GM18519 (cell line): ENCODE measurements around the gene DIP2C.
"Not testable (repeated sequence)": the region's sequence is repeated elsewhere in the genome, so short reads cannot be mapped to it uniquely, and the experiment has no call there.

Source experiments
- ATAC-seq: cut with Tn5 transposase; IDR thresholded peaks from one replicate; pipeline ENCODE4 v1.9.1; 2021; ENCODE audit warnings: mild to moderate bottlenecking, moderate library complexity; ENCODE audit not compliant: unreplicated experiment, low FRiP score

DIP2C gene

DNA sequence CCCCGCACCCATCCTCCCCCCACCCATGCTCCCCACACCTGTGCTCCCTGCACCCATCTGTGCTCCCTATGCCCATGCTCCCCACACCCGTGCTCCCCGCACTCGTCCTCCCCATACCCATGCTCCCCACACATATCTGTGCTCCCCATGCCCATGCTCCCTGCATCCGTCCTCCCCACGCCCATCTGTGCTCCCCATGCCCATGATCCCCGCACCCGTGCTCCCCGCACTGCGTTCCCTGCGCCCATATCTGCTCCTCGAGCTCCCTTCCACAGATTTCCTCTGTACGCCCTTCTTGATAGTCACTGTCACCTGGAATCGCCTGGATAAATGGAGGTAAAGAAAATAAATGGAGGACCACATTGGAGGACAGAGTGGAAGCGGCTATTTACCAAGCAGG lies 9.9 kb downstream of the DIP2C start:
- ATAC-seq: no peak

DNA sequence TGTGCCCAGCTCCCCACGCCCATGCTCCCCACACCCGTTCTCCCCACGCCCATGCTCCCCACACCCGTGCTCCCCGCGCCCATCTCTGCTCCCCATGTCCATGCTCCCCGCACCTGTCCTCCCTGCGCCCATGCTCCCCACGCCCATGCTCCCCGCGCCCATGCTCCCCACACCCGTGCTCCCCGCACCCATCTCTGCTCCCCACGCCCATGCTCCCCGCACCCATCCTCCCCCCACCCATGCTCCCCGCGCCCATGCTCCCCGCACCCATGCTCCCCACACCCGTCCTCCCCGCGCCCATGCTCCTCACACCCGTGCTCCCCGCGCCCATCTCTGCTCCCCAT lies 10.8 kb downstream of the DIP2C start:
- not testable (repeated sequence) for ATAC-seq

DNA sequence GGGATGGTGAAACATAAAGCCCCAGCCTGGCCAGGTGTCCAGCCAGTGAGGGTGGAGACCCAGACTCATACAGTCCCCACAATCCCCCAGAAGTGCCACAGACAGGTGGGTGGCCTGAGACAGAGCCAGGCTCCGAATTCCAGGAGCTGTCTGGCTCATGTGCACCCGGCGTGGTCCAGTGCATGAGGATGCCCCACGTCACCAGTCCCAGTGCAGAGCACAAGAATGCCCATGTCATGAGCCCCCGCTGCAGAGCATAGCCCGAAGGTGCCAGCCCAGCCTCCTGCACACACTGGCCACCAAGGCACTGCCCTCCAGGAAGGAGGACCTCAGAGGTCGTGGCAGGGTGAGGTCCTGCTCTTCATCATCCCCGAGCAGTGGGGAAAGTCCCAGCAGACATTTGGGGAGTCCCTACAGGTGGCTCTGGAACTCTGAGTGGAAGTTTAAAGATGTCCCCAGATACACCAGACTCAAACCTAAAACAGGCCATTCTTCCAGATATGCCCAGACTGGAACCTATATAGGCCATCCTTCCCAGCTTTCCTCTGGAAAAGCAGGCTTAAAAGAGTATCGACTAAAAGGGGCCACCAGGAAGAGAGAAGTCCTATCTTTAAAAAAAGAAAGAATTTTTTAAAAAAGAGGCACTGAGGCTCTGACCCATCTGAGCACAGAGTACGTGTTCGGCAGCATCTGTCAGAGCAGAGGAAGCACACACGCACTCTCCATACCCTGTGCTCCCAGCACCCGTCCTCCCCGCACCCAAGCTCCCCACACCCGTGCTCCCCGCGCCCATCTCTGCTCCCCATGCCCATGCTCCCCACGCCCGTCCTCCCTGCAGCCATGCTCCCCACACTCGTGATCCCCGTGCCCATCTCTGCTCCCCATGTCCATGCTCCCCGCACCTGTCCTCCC lies 11.5 kb downstream of the DIP2C start:
- no peak for ATAC-seq

DNA sequence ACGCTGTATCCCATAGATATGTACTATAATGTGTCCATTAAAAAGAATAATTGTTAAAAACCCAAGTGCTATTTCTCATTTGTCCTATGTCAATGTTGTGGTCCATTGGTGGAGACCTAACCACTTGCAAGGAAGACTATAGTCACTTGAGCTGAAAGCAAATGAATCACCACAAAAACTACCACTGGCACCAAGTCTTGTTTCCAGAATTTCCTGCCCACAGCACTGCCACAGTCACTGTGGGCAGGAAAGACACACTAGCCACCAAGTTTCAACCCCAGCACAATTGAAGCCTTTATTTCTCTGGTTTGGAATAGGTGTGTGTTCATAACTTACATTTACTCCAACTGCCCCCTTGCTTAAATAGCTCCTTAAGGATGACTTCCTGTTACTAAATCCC lies 12.4 kb downstream of the DIP2C start:
- ATAC-seq: no peak

- ATAC-seq: no peak
Measured at GRCh38 chr10:676178-676577, 13.3 kb downstream of the DIP2C start.

DNA sequence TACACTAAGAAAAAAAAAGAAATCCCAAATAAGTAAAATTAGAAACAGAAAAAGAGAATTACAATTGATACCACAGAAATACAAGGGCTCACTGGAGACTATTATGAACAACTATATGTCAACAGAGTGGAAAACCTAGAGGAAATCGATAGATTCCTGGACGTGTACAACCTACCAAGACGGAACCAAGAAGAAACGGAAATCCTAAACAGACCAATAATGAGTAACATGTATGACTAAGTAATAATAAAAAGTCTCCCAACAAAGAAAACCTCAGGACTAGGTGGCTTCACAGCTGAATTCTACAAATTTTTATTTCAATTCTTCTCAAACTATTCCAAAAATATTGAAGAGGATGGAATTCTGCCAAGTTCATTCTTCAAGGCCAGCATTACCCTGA lies 13.9 kb downstream of the DIP2C start:
- no peak for ATAC-seq

DNA sequence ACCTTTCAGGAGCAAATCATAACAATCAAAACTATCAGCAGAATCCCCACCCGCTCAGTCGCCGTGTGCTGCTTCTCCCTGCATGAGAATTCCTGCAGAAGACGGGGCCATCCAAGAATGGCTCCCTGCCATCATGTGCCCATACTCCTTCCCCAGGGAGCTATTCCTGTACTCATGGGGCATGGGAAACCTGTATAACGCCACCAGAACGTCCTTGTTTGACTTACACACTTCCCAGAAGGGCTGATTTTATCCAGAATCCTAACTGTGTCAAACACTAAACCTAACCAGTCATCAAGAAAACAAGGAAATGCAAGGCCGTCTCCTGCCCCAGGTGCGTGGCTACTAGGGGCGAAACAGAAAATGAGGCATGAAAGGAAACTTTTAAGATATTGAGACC lies 16.0 kb downstream of the DIP2C start:
- ATAC-seq: no peak

DNA sequence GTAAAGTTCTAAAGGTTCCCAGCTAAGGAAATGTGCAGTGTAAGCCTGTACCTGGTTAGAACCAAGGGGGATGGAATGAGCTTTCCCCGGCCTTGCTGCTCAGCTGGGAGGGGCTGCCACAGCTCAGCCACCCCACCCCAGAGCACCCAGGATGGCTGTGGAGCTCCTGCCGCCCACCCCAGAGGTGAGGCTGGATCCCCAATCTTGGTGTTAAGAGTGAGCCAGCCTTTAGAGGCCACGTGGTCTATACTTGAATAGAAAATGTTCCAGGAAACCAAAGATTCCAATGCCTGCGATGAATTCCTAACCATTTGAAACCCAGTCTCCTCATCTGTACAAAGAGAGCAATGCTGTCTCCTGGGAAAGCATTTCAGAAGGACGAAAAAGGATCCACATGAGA lies 16.5 kb downstream of the DIP2C start:
- ATAC-seq: no peak

DNA sequence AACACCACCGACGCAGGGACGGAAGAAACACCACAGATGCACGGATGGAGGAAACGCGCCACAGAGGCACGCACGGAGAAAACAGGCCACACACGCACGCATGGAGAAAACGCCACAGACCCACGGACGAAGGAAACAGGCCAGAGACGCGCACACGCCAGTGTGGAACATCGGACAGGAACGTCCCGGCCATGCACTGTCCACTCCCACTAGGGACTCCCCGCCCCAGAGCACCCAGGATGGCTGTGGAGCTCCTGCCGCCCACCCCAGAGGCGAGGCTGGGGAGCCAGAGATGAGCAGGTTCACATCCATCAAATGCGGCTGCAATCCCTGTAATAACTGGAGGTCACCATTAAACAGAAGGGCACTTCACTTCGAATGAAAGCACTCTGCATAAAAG lies 17.3 kb downstream of the DIP2C start:
- ATAC-seq: no peak

DNA sequence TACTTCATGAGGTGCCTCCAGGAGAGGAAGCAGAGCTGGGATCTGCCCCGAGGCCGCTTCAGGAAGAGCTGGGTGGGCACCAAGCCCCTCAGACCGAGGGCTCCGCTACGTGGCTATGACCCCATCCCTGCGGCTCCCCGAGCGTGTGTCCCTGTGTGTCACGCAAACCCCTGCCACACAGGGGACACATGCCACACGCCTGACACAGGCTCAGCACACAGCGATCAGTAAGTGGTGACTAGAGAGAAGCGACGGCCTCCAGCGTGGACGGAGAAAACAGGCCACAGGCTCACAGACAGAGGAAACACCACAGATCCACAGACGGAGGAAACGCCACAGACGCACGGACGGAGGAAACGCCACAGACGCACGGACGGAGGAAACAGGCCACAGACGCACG lies 18.5 kb downstream of the DIP2C start:
- no peak for ATAC-seq

DNA sequence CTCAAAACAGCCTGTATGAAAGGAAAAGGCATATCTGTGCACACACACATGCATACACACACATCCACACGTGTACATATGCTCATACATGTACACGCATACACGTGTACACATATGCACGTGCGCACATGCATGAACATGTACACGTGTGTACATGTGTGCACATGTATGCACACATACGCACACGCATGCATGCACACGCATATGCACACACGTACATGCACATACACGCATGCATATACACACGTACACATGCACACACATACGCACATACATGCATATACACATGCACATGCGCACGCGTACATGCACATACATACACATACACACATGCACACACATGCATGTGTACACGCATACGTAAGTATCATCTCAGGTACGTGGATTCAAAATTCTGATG lies 19.4 kb downstream of the DIP2C start:
- no peak for ATAC-seq

DNA sequence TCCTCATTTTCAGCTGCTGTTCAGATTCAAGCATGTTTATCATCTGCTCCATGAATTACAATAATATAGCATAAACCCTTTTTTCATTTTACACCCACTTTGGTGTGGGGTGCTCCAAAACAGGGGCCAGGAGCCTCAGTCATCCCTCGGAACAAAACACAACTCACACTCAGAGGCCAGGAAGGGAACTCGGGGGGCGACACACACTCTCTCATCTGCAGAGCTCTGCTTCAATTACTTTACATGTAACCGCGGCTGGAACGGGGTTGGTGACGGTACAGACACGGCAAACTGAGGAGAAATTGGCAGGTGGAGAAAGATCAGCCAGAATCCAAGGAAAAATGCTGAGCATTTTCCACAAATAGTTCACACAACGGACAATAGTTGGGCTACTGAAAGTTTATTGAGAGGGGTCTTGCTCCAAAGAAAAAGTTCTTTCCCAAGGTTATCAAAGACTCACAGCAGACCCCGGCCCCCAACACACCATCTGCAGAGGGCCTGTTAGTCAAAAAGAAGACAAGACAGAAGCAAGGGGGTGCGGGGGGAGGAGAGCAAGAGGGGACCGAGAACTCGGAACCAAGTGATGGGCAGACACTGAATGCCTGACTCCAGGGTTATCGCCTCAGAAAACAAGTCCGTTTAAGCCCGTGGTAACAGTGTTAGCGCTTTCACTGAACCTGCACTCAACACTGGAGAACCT lies 20.5 kb downstream of the DIP2C start:
- no peak for ATAC-seq

- ATAC-seq: no peak
Measured at GRCh38 chr10:667602-668143, 21.8 kb downstream of the DIP2C start.

DNA sequence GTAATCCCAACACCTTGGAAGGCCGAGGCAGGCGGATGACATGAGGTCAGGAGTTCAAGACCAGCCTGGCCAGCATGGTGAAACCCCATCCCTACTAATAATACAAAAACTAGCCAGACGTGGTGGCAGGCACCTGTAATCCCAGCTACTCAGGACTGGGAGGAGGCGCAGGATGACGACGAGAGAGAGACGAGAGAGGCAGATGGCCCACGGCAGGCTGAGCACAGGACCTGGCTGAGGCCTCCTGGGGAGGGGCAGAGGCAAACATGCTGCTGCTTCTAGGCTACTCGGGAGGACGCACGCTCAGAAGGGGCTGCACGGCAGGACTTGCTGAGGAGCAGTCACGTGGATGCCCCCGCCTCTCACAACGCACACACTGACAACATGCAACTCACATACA lies 22.4 kb downstream of the DIP2C start:
- ATAC-seq: no peak

DNA sequence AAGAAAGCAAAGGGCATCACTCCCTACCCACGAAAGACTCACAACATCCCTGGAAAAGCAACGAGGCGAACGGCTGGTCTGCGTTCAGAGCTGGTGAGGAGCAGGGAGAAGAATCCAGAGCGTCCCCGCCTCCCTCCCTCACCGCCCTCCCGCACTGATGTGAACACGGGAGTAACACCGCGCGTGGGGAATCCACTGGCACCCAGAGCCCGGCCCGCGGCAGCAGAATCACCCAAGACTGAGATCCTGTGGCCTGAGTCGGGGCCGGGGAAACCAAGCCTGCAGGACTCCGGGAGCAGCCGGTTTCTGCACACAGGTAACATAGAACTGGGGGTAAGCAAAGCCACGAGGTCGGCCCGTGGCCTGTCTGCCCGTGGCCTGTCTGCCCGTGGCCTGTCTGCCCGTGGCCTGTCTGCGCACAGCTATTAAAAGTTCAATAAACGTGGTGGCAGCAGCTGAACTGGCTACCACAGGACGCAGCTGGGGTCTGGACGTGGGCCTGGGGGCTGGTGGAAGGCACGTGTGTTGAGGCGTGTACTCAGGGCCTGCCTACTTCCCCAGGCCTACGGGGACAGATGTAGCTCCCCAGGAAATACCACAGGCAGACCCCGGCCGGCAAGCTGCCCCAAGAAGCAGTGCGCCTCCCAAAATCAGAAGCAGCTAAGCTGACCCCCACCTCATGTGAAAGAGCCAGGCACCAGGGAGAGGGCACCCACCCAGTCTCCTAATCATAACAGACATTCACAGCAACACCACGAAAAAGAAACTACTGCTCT lies 23.0 kb downstream of the DIP2C start:
- no peak for ATAC-seq

DNA sequence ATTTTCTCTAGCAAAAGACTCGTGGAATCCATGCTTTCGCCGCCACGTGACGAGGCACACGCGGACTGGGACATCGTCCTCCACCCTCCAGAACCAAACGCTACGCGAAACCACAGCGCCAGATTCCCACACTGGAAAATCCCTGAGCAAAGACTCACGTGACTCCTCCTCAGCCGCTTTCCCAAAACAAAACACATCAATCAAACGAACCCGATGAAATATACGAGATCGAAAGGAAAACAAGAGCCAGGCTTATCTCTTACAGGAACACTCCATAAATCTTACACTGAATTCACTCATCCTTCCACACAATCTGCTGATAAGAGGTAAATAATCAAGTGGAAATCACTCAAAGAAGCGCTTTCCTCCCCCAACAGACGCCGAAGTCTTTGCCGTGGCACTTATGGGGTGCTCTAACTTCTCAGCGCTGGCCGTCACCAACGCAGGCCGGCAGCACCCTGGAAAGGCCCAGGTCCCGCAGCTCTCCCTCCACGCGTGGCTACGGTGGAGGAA lies 23.8 kb downstream of the DIP2C start:
- ATAC-seq: no peak

GRCh38 chr10:664893-665292 lies 24.6 kb downstream of the DIP2C start:
- ATAC-seq: no peak

DNA sequence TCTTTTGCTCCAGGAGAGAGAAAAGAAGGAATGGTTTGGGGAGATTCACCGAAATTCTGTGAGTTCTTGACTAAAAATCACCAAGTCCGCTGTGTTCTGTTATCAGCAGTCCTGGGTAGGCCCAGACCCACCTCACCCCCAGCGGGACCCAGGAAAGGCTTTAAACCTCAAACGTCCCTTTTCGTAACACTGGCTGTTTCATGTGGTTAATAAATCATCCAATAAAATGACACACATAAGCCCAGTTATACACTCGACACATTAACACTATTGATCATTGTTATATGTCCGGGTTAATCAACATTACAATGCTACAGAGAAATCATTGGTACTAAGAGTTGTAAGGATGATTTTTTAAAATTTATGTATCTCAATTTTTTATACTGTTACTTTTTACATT lies 25.2 kb downstream of the DIP2C start:
- ATAC-seq: no peak

- ATAC-seq: no peak
Measured at GRCh38 chr10:663831-664251, 25.6 kb downstream of the DIP2C start.

DNA sequence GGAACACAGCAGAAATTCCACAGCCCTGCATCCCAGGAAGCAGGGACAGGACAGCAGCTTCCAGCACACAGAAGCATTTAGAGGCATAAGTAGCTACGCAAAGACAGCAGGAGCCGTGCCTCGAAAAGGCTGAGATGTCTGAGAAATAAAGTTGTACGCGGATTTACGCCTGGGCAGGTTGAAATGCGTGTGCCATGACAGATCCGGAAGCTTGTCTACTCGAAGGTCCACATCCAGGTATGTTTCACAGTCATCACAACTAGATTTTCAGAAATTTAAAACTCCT lies 26.1 kb downstream of the DIP2C start:
- no peak for ATAC-seq
